GM18507 (cell line): ENCODE data around the gene DGAT2L6.

Experiments used
- DNase-seq: peaks from one replicate; pipeline ENCODE4 v3.0.0; 2011; ENCODE audit warnings: low read depth; ENCODE audit not compliant: insufficient read length; ENCODE audit errors: extremely low spot score
- FAIRE-seq: peaks from 2 replicates; lab custom pipeline; 2011; peaks lifted over from hg19 to GRCh38; lab: Jason Lieb, UNC

DGAT2L6 gene

GRCh38 chrX:70176938-70177533 lies at the start of gene DGAT2L6:
DGAT2L6 (plus strand) TSS chrX:70177483; CDS start chrX:70177583, 100 bp downstream.
- no peak for DNase-seq

DNA sequence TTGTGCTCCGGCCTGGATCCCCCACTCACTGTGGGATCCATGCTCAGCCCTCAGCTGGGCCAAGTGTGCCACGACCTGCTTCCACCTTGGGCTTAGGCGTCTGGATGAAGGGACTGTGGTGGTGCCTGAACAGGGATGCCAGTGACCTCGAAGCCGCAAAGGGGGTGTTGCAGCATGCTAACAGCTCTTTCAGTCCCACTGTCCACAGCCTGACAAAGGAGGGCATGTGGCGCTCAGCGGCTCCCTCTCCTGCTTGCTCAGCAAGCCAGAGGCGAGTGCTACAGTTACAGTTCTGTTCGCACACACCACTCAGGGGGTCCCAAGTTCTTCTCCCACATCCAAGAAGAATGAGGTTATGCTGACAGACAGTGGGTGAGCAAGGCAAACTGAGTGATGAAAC lies 49.2 kb upstream of the DGAT2L6 start:
- no peak for DNase-seq
- FAIRE-seq, result no peak

More at GRCh38 chrX:70176938-70177533, at the start of gene DGAT2L6:
- peak; percentile 88 for FAIRE-seq

- FAIRE-seq (no peak), DNase-seq (no peak)
Measured at GRCh38 chrX:70129816-70130215, 47.5 kb upstream of the DGAT2L6 start.

DNA sequence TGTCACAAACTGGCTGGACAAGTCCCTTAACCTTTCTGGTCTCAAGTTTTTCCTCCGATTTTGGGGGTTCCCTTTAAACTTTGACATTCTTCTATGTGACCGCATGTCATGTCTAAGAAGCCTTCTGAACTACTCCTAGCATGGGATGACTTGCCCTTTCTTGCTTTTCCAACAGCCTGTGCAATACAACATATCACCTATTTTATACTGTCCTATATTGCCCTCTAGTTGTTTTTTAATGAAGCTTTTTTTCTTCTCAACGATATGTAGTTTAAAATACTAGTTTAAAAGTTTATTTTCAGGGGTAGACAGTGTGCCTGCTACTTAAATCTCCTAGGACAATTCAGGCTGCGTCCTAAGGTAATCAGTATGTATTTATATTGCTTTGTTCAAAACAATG lies 45.1 kb upstream of the DGAT2L6 start:
- FAIRE-seq (no peak), DNase-seq (no peak)

DNA sequence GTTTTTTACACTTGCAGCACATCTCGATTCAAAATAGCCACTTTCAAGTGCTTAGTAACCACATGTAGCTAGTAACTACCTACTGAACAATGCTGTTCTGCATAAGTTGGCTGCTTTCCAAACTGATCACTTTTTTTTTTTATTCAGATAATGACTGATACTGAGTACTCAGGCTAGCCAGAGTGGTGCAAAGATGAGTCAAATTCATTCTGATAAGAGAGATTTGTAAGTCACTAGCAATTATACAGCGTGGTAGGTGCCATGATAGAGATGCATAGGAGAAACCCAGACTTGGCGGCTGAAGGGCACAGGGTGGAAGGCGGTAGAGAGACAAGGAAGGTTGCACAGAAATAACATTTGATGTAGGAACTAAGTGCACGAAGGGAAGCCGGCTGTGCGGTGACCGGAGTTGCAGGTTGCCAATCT lies 44.4 kb upstream of the DGAT2L6 start:
- no peak for DNase-seq
- FAIRE-seq, result peak; percentile 63

- DNase-seq (peak; percentile 49), FAIRE-seq (peak; percentile 95)
Measured at GRCh38 chrX:70133303-70134115, 43.8 kb upstream of the DGAT2L6 start, which contains the start of gene IGBP1. IGBP1 (plus strand) TSS chrX:70133447; CDS start chrX:70133948, 501 bp downstream.

GRCh38 chrX:70134116-70134477 lies 43.2 kb upstream of the DGAT2L6 start:
- FAIRE-seq (peak; percentile 29), DNase-seq (no peak)

DNA sequence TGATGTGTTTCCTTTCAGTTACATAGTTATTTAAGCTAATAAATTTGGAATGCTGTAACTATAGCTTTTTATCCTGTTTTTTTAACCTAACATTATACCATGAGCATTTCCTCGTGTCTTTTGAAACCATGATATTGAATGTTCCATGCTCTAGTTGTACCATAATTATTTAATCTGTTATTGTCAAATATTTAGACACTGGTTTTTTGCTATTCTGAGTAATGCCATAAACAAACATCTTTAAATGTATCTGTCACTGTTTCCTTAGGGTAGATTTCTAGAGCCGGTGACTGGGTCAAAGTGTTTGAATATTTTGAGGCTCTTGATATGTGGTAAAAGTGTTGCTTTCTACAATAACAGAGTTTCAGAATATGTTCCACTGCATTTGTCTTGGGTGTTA lies 38.7 kb upstream of the DGAT2L6 start:
- no peak for FAIRE-seq
- DNase-seq, result no peak

GRCh38 chrX:70139736-70140135 lies 37.5 kb upstream of the DGAT2L6 start:
- no peak for DNase-seq
- no peak for FAIRE-seq

- DNase-seq (no peak), FAIRE-seq (no peak)
Measured at GRCh38 chrX:70141373-70141772, 35.9 kb upstream of the DGAT2L6 start.

DNA sequence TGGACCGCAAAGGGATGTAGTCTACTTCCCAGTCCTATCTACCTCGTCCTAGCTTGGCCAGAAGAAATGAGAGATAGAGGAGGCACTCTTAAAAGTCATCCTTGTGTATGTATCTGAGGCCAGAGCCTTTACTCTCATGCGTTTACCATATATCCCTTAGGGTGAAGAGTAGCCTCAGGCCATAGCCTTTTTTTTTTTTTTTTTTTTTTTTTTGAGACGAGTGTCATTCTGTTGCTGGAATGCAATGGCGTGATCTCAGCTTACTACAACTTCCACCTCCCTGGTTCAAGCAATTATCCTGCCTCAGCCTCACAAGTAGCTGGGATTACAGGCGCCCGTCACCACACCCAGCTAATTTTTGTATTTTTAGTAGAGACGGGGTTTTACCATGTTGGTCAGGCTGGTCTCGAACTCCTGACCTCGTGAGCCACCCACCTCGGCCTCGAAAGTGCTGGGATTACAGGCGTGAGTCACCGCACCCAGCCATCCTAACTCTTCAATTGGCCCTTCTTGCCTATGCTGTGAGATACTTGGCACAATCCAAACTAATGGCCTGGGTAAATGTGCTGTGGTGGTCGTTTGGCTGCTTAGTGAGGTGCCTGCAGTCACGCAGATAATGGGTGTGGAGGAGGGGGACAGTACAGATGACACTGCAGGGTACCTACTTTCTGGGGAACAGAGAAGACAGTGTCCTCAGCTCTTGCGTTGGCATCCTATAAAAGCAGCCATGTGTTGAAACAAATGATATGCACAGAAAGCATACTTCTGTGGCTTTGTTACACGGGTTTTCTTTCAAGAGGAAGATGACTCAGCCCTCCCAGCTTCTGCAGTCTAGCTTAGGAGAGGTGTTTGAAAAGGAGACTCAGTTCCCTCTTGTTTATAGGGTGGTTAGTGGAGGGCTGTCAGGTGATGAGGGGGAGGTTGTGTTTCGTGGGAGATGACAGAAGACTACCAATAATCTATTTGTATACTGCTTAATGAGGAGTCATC lies 10.4 kb upstream of the DGAT2L6 start:
- FAIRE-seq (no peak), DNase-seq (no peak)

DNA sequence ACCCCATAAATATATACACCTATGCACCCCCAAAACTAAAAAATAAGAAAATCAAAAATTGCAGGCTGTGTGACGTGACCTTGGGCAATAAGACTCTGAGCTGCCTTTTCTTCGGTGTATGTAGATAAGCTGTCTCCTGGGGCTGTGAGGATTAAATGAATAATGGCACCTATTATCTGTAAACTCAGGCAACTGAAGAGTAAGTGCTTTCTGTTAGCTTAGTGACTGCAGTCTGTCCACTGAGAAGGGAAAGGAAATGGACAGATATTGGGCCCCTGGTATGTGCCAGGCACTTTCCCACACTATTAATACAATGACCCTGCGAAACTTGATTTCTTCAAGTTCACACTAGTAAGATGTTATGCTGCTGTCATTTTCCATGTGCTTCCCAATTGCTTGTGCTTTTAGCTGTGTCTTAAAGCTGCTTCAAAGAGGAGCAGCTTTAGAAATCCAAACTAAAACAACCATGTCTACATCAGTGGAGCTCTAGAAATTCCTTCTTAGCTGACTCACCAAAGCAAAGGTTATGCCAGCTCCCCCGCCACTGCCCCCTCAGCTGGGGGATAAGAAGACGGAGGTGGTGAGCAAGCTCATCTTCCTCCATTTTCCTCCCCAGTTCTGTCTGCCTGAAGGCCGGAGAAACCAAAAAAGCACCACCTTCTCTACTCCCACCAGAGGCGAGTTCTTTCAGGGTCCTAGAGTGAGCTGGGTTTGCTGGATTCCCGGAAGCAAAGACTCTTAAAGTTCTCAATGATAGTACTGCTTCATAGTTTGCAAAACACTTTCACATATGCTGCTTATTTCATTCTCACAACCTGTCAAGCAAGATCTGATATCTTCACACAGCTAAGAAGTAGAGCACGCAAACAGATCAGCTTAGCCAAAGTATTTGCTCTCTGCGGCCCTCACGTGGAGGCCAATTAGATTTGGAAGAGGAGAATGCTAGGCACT lies 8.8 kb upstream of the DGAT2L6 start:
- DNase-seq (no peak), FAIRE-seq (no peak)

DNA sequence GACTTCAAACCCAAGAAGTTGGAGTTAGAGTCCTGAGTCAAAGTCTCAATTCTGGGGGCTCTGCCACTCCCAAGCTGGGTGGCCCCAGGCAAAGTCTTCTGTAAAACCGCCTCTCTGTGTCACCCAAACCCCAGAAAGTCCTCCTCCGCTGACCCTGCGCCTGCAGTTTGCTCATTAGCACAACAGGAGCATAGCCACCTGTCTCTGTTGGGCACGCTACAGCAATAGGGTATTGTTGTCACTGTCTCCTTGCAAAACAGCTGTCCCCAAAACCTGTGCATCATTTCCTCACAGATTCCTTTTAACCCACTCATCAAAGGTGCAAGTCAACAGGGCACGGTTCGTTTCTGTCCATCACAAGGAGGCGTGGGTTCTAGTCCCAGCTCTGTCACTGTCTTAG lies 8.0 kb upstream of the DGAT2L6 start:
- FAIRE-seq (no peak), DNase-seq (no peak)

DNA sequence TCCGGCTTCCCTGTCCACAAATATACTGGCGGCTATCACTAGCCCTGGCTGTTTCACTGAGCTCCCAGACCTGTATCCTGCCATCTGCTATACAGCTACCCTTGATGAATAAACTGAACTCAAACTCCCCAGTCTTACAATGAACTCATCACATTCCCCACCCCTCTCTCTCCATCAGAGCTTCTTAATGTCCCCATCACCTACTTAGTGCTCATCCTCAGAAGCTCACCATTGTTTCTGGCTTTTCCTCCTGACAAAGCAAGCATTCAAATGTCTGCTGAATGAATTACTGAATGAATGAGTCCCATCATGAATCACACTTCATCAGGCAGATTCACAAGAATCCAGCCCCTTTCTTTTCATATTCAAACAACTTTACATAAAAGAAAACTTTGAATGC lies 5.7 kb upstream of the DGAT2L6 start:
- FAIRE-seq (no peak), DNase-seq (no peak)

DNA sequence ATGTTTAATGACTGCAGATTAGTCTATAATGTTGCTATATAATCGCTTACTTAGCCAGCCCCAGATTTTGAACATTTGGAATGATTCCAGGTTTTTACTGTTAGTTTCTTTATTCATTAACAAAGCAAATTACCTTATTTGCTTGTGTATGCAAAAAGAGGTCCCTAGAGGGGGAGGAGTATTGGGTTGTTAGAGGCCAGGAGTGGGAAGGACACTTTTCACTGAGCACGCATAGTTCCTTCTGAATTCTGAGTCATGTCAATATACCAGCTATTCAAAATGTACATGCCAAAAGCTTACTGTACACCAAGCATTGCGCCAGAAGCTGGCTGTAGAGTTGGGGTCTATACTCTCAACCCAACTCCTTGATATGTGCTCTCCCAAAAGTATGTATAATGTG lies 5.1 kb upstream of the DGAT2L6 start:
- DNase-seq (no peak), FAIRE-seq (no peak)

DNA sequence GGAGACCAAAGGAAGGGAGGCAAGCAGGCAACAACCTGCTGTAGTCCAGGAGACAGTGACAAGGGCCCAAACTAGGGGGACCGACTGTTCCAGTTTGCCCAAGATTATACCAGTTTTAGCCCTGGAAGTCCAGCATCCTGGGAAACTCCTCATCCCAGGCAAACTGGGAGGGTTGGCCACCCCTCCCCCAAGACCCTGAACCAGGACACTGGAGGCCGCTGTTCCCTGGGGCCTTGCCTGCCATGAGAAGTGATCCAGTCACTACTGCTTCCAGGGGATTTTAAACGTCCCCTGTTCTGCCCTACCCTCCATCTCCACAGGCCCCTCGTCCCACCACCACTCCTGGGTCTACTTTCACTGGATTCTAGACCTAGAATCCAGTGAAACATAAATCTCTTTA lies 4.3 kb upstream of the DGAT2L6 start:
- FAIRE-seq (no peak), DNase-seq (no peak)

GRCh38 chrX:70174754-70175153 lies 2.5 kb upstream of the DGAT2L6 start:
- FAIRE-seq (no peak), DNase-seq (no peak)

DNA sequence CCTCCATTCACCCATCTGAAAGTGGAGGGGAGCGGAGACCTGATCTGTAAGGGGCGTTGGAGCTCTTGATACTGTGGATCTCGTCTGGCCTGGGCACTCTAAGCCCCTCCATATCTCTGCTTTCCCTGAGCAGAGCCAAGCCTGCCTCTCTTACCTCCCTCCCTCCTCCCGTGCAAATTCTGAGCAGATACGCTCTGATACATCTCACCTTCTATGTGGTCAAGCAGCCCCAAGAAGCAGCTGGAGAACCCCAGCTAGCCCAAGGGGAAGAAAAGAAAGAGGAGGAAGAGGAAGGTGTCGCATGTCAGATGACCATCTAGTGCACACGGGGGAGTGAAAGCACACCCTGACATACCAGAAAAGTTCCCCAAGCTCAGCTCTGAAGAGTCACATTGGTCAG lies 1.9 kb upstream of the DGAT2L6 start:
- DNase-seq (no peak), FAIRE-seq (no peak)

GRCh38 chrX:70183091-70183490 lies 5.8 kb downstream of the DGAT2L6 start:
- DNase-seq (no peak), FAIRE-seq (no peak)
